HG03064 (cell line): Measurements from ENCODE around the gene BANF1.

Experiments used
- ATAC-seq: cut with Tn5 transposase; IDR thresholded peaks from one replicate; pipeline ENCODE4 v1.9.1; 2021; ENCODE audit warnings: low read depth; ENCODE audit not compliant: unreplicated experiment

BANF1 gene

GRCh38 chr11:66032957-66033735, 30.8 kb downstream of the BANF1 start:
- no peak for ATAC-seq

GRCh38 chr11:66035653-66036333, 33.5 kb downstream of the BANF1 start:
- no peak for ATAC-seq

GRCh38 chr11:66036334-66036710, 34.0 kb downstream of the BANF1 start:
- no peak for ATAC-seq

GRCh38 chr11:66037327-66037726, 35.0 kb downstream of the BANF1 start:
- ATAC-seq: no peak

- ATAC-seq: no peak
These were observed 37.5 kb downstream of the BANF1 start for GRCh38 chr11:66039765-66040164.

GRCh38 chr11:66042227-66042995, 40.1 kb downstream of the BANF1 start:
- no peak for ATAC-seq

- no peak for ATAC-seq
These were observed 40.9 kb downstream of the BANF1 start for GRCh38 chr11:66042996-66043906.

GRCh38 chr11:66044757-66045156, 42.5 kb downstream of the BANF1 start:
- ATAC-seq: no peak

- no peak for ATAC-seq
These were observed 42.9 kb downstream of the BANF1 start for GRCh38 chr11:66045177-66045639.

GRCh38 chr11:66046901-66047300, 44.6 kb downstream of the BANF1 start:
- no peak for ATAC-seq

GRCh38 chr11:66047541-66048365, 45.5 kb downstream of the BANF1 start:
- ATAC-seq: no peak

GRCh38 chr11:66048547-66049323, 46.4 kb downstream of the BANF1 start, which contains the start of gene GAL3ST3:
Gene GAL3ST3 (minus strand): TSS chr11:66049161. CDS start chr11:66045415, 3,746 bp downstream.
- no peak for ATAC-seq

GRCh38 chr11:66050581-66051231, 48.4 kb downstream of the BANF1 start:
- ATAC-seq: no peak

GRCh38 chr11:66051371-66051765, 49.1 kb downstream of the BANF1 start:
- ATAC-seq: no peak

GRCh38 chr11:66051766-66052663, 49.7 kb downstream of the BANF1 start, which contains the start of gene SF3B2:
Gene SF3B2 (plus strand): TSS chr11:66052364. CDS start chr11:66052385, 21 bp downstream.
- peak; percentile 89 for ATAC-seq

GRCh38 chr11:66052664-66052982, 50.3 kb downstream of the BANF1 start:
- no peak for ATAC-seq
